ENCODE results near the gene CACNA1A.
A peak's percentile ranks its signal among the peaks of the same experiment; 100 is the strongest.
"Not testable (repeated sequence)": the region's sequence is repeated elsewhere in the genome, so short reads cannot be mapped to it uniquely, and the experiment has no call there.

Gene CACNA1A

DNA sequence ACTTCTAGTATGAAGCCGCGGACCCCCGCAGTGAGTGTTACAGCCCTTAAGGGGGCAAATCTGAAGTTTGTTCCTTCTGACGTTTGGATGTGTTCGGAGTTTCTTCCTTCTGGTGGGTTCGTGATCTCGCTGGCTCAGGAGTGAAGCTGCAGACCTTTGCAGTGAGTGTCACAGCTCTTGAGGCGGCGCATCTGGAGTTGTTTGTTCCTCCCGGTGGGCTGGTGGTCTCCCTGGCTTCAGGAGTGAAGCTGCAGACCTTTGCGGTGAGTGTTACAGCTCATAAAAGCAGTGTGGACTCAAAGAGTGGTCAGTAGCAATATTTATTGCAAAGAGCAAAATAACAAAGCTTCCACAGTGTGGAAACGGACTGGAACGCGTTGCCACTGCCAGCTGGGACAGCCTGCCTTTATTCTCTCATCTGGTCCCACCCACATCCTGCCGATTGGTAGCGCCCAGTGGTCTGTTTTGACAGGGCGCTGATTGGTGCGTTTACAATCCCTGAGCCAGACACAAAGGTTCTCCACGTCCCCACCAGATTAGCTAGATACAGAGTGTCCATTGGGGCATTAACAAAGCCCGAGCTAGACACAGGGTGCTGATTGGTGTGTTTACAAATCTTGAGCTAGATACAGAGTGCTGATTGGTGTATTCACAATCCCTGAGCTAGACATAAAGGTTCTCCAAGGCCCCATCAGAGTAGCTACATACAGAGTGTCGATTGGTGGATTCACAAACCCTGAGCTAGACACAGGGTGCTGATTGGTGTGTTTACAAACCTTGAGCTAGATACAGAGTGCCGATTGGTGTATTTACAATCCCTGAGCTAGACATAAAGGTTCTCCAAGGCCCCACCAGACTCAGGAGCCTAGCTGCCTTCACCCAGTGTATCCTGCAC, 320.3 kb downstream of the CACNA1A start:
- not testable (repeated sequence) for DNase-seq

DNA sequence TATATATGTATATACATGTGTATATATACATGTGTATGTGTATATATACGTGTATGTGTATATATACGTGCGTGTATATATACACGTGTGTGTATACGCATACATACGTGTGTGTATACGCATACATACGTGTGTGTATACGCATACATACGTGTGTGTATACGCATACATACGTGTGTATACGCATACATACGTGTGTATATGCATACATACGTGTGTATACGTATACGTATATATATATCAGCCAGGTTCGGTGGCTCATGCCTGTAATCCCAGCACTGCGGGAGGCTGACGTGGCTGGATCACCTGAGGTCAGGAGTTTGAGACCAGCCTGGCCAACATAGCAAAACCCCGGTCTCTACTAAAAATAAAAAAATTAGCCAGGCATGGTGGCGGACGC, 321.4 kb downstream of the CACNA1A start:
- DNase-seq: not testable (repeated sequence)

DNA sequence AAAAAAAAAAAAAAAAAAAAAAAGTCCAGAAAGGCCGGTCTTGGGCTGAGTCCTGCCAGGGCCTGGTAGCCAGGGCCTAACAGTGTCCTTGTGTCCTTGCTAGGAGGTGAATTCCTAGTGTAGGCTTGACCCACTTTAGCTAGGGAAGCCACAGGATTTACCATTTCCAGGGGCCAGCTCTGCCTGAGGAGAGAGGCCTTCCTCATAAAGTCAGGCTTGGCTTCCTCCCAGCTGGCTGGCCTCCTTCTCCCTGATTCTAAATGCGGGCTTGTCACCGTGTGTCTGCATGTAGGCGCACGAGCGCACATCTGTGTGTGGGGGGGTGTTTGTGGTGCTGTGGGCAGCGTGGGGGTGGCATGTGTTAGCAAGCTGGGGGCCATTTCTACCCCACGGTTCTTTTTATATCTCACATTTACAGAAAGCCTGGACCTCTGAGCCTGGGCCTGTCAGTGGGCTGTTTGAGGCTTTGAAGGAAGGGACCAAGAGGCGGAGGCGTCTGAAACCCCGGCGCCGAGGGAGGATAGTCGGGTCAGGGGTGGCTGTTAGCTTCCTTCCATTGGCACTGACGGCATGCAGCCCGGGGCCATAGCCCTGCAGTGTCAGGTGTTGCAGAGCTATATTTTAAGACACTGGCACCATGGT, 324.4 kb downstream of the CACNA1A start:
- no peak for DNase-seq

DNA sequence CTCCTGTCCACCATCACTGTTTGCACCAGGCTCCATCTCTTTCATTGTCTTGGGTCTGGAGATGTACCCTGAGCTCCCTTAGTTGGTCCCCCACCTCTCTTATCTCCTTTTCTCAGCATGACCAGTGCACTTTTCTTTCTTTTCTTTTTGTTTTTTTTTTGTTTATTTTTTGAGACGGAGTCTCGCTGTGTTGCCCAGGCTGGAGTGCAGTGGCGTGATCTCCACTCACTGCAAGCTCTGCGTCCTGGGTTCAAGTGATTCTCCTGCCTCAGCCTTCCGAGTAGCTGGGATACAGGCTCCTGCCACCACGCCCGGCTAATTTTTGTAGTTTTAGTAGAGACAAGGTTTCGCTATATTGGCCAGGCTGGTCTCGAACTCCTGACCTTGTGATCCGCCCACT, 328.0 kb downstream of the CACNA1A start:
- not testable (repeated sequence) for DNase-seq

DNA sequence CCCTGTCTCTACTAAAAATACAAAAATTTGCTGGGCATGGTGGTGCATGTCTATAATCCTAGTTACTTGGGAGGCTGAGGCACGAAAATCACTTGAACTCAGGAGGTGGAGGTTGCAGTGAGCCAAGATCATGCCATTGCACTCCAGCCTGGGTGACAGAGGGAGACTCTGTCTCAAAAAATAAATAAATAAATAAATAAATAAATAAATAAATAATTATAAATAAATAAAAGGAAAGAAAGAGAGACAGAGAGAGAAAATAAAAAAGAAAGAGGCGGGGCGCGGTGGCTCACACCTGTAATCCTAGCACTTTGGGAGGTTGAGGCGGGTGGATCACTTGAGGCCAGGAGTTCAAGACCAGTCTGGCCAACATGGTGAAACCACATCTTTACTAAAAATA, 328.7 kb downstream of the CACNA1A start:
- DNase-seq: not testable (repeated sequence)

DNA sequence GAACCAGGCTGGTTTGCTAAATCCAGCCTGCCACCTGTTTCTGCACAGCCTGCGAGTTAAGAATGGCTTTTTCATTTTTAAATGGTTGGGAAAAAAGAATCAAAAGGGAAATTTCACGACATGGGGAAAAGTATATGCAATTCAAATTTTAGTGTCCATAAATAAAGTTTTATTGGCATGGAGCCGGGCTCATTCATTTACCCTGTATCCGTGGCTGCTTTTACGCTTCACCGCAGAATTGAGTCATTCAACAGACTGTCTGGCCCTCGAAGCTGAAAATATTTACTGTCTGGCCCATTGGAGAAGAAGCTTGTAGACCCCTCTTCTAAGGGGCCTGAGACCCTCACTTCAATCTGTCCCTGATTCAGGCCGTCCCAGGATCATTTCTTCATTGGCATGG, 329.9 kb downstream of the CACNA1A start:
- DNase-seq: no peak

DNA sequence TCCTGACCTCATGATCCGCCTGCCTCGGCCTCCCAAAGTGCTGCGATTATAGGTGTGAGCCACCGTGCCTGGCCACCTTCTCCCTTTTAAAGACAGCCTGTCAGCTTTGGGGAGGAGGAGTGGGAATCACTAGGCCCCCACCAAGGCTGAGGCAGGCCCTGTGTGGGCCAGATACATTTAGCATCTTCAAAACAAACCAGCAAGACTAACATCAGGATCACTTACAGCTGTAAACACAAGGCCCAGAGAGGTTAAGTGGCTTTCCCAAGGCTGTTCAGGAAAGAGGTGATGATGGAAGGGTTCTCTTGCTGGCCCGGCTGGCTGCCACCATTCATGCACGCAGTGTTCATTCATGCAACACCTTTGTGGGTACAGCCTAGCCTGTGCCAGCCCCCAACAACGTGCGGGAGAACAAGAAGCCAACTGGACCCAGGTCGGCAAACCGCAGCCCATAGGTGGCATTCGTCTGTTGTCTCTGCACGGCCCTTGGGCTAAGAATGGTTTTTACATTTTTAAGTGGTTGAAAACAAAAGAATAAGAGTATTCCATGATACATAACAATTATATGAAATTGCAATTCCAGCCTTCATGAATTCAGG, 333.0 kb downstream of the CACNA1A start:
- DNase-seq: no peak

DNA sequence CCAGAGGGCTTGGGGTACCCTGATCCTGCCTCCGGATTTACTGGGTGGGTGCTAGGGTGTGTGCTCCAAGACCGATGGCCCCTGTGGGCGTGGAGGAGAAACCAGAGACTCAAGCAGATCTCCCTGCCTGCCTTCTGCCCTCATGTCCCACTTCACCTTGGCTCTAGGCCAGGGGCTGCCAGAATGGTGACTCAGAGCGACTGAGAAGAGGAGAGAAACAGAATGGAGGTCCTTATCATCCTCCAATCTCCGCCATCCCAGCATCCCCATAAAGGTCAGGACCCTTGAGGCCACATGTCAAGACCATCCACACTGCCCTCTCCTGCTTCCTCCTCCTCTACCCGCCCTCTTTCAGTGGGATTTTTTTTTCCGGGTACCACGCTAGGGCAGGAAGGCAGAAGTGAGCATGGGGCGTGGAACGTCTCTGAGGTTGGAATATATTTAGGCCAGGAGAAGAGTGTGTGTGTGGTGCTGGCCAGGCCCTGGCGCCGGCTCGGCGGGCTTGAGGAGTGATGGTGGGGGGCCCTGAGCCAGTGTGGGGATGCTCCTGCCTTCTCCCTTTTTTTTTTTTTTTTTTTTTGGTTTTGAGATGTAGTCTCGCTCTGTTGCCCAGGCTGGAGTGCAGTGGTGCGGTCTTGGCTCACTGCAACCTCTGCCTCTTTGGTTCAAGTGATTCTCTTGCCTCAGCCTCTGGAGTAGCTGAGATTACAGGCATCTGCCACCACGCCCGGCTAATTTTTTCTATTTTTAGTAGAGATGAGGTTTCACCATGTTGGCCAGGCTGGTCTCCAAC, 333.7 kb downstream of the CACNA1A start:
- peak; percentile 10 for DNase-seq

DNA sequence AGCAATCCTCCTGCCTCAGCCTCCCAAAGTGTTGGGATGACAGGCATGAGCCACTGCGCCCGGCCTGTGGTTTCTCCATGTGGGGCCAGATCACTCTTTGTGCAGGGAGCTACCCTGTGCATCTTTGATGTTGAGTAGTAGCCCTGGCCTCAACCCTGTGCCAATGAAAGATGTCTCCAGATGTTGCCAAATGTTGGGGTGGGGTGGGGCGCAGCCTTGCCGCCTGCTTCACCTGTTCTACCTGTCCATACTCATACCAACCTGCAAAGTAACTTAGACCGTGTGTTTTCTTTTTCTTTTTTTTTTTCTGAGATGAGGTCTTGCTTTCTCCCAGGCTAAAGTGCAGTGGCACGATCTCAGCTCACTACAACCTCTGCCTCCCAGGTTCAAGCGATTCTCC, 335.1 kb downstream of the CACNA1A start:
- no peak for DNase-seq

DNA sequence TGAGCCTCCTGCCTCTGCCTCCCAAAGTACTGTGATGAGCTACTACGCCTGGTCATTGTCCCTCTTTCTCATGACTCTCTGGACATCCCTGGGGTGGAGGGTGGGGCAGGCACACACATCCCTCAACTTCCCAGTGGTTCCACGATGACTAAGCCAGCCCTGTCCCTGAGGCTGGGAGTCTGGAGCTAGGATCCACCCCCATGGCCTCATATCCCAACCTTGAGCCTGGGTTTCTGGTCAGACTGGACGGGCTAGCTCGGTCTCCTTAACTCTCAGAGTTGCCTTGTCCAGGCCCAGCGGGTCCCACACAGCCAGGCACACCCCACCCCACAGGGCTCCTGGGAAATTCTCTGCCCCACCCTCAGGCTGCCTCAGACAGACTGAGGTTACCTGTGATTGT, 336.5 kb downstream of the CACNA1A start:
- DNase-seq: no peak

DNA sequence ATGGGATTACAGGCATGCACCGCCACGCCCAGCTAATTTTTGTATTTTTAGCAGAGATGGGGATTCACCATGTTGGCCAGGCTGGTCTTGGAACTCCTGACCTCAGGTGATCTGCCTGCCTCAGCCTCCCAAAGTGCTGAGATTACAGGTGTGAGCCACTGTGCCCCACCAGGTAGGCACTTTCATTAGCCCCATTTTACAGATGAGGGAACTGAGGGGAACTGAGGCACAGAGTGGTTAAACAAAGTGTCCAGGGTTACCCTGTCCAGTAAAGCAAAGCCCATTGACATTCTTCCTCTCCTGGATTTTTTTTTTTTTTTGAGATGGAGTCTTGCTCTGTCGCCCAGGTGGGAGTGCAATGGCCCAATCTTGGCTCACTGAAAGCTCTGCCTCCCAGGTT, 340.1 kb downstream of the CACNA1A start:
- not testable (repeated sequence) for DNase-seq

DNA sequence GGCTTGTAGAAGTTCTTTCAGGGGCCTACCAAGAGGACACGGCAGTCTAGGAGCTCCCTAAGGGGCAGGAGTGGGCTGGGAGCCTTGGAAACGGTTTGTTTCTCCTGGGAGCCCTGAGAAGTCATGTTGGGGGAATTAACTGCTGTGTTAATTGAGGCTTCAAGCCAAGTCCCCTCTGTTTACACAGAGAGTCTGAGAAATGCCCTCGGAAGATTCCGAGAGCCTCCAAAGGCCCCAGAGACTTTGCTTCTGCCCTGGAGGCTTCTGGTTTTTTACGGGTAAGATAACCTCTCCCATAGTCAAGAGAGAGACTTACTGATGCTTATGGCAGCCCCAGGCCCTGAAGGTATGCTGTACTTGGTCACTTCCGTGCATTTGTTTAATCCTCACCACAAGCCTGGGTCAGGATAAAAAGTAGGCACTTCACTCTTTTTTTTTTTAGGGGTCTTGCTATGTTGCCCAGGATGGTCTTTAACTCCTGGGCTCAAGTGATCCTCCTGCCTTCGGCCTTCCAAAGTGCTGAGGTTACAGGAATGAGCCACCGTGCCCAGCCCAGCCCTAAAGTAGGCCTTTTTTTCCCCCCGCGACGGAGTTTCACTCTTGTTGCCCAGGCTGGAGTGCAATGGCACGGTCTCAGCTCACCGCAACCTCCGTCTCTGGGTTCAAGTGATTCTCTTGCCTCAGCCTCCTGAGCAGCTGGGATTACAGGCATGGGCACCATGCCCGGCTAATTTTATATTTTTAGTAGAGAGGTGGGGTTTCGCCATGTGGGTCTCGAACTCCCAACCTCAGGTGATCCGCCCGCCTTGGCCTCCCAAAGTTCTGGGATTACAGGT, 340.9 kb downstream of the CACNA1A start:
- no peak for DNase-seq

DNA sequence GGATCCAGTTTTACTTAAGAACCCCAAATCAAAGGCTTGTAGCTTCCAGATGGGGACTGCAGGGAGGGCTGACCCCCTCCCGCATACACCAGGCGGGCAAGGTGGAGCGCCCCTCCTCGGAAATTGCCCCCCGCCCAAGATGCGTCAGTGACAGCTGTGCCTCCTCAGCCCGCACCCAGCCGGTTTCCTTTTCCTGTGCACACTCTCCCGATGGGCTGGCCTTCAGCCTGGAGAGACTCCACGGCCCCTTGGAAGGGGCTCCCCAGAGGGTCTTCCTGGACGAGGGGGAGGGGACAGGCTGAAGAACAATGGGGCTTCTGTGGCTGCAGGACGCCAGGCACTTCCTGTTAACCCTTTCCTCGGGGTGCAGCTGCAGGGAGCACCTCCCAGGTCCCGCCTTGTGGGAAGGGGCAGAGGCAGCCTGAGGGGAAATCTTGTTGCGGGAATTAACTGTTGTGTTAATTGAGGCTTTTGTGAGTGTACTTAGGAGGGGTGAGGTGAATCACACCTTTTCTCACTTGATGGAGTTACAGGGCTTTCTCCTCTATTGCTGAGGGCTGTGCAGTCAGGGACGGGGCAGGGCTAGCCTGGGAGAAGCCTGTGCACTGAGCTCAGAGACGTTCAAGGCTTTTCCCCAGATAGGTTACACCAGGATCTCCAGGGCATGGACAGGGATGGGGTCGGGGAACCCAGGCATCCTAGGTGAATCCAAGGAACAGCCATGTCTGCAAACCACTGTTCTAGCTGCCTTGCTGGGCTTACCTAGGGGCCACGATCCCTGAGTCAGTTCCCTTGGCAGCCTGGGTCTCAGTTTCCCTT, 341.7 kb downstream of the CACNA1A start:
- DNase-seq: peak; percentile 5

DNA sequence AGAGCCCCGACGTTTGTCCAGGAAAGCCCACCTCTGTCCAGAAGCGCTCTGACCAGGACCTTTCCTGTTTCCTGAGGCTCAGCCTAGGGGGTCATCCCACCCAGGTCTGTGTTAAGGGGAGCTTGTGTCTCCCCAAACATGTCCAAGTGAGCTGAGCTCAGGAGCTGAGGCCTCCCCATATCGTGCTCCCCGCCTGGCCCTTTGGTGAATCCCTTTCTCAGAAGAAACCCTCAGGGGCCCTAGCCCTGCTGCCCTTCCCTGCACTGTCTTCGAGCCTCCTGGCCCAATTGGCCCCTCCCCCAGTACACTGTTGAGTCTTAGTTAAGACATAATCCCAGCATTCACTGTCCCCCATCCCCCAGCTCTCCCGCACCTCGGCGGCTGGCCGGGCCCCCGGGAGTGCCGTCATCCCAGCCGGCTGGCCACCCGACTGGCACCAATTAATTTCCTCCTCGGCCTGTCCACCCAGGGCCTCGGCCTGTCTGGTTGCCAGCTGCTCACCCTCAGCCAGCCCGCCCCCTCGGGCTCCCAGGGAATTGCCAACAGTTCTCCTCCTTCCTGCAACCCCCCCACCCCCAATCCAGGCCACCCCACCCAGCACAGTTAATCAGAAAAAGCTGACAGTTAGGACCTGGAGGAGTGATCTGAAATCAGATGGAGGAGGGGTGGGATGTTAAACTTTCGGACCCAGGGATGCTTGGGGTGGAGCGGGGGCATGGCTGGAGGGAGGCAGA, 342.5 kb downstream of the CACNA1A start:
- DNase-seq: no peak

DNA sequence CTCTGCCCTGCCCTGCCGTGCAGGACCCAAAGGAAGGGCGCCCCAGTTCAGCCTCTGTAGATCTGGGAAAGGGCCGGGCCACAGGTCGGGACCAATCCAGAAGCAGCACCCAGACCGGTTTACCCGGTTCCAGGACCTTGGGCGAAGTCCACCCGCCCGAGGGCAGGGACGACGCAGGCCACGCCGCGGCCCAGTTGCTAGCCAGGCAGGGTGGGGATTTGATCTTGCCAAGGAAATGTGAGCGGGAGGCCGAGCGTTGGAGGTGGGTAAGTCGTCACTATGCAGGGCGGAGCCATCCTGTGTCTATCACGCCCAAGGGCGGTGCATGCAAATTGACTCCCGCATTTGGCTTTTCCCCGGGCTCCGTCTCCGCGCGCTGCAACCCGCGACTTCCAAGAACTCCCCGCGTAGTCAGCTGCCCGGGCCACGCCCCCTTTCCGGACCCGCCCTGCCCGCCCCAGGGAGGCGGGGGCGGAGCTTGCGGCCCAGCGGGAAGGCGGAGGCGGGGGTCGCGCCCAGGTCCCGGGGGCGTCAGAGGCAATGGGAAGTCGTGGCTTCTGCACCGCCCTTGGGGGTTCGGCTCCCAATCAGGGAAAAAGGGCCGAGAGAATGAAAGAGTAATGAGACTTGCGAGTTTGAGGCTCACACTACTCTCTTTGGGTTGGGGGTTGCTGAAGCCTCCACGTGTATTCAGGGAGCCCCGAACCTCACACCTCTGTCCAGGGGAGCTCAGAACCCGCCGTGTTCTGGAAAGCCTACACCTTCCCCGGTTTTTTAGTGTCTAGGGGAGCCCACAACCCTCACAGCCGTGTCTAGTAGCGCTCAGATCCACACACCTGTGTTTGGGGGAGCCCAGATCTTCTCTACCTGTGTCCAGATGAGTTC, 343.3 kb downstream of the CACNA1A start:
- peak; percentile 86 for DNase-seq

DNA sequence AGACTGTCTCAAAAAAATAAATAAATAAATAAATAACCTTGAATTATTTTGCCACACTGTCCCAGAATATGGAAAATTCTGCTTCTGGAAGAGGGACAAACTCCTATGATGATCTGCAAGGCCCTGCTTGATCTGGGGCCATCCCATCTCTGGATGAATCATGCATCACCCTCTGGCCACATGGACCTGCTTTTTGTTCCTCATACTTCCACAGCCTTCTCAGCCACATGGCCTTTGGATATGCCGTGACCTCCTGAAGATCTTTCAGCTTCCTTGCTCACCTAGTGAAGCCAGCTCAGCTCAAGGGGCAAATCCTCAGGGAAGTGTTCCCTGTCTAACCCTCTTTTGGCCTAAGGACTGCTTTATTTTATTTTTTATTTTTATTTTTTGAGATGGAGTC, 345.7 kb downstream of the CACNA1A start:
- no peak for DNase-seq

DNA sequence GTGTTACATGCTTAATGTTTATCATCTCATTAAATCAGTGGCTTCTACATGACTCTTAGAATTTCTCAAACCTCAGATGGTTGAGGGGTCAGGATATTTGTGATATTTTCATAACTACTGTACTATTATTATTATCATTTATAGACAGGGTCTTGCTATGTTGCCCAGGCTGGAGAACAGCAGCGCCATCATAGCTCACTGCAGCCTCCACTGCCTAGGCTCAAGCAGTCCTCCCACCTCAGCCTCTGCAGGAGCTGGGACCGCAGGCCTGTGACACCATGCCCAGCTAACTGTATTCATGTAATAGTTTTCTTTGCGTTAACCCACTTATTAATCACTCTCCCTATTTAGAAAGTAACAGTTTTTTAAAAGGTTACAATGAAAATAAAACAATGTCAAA, 346.6 kb downstream of the CACNA1A start:
- DNase-seq: no peak
